ENCODE results near the gene ITGA8.
"Not testable (repeated sequence)": the region's sequence is repeated elsewhere in the genome, so short reads cannot be mapped to it uniquely, and the experiment has no call there.

ITGA8 gene

DNA sequence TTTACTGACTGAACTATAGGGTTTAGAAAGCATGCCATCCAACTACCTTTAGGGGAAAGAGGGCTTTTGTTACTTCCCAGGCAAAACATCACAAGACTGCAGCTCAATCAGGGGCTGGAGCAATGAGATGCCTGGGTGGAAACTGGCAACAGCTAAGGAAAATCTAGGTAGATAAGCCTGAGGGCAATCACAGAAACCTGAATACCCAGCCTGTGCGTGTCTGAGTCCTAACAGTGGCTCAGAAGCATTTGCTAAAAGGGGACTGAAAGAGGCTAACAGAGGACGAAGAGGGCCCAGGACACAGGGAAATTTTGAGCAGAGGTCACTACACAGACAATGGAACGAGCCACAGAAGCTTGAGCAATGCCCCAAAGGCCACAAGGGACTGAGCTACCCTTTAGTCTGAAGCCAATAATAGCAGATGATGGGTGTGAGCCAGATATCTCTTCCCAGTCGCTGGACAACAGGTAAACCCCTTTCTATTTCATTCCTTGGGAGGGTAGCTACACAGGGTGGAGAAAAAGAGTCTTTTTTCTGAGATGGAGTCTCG lies 79.1 kb downstream of the ITGA8 start:
- no peaks in the 10 kb centered on the region for H3K4me1 ChIP-seq (ENCODE audit: control extremely low read depth in 1 of 4, control insufficient read depth in 4 of 4, insufficient read depth in 4 of 4, low read length in 3 of 4)
- H3K27ac ChIP-seq (ENCODE audit: insufficient read depth in 1 of 2, low read depth in 1 of 2, low read length in 2 of 2, poor library complexity in 1 of 2, severe bottlenecking in 2 of 2), result no peak overlapping the region
- no peak overlapping the region for H3K4me3 ChIP-seq (ENCODE audit: control insufficient read depth in 1 of 7, extremely low read depth in 1 of 7, insufficient read depth in 4 of 7, low read depth in 2 of 7, low read length in 6 of 7)
- ChIA-PET CTCF (interaction anchor here (0.7 kb wide), 1 partner anchor 92 kb away, joined by 3 read pairs; no protein-coding TSS in a partner anchor), POLR2A (no interaction called here)
- 91% methylated on average over 4 of the region's 5 CpGs for WGBS (ENCODE audit: insufficient coverage)
- H3K36me3 ChIP-seq (ENCODE audit: control insufficient read depth in 4 of 4, insufficient read depth in 4 of 4, low read length in 3 of 4), result no peaks in the 10 kb centered on the region
- peaks cover 0 to 6% (median 0%) of the 10 kb centered on the region in 5 experiments for H3K27me3 ChIP-seq (replicated peaks in 2 of 5; ENCODE audit: control insufficient read depth in 4 of 5, insufficient read depth in 5 of 5, low read length in 4 of 5)
- no peak for DNase-seq
- H3K9me3 ChIP-seq (ENCODE audit: control extremely low read depth in 1 of 5, control insufficient read depth in 4 of 5, insufficient read depth in 2 of 5, low read depth in 1 of 5, low read length in 4 of 5), result no peaks in the 10 kb centered on the region

DNA sequence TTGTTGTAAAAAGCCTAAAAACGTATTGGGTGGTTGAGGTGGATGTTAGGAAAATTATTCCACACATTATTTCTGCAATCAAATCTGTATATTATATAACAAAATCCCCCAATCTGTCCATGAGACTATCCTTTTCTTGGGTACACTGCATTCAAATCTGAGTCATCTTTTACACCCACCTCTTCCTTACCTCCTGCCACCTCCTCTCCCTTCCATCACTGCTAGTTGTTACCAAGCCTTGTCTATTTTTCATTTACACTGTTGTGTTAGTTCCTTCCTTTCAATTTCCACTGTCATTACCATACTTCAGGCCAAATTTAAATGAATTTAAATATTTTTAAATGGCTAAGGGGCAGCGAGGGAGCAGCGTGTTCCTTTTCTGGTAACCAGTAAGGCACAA lies 83.3 kb downstream of the ITGA8 start:
- WGBS (ENCODE audit: insufficient coverage), result 100% methylated on average over 2 of the region's 3 CpGs
- CTCF ChIA-PET, result no interaction called here

DNA sequence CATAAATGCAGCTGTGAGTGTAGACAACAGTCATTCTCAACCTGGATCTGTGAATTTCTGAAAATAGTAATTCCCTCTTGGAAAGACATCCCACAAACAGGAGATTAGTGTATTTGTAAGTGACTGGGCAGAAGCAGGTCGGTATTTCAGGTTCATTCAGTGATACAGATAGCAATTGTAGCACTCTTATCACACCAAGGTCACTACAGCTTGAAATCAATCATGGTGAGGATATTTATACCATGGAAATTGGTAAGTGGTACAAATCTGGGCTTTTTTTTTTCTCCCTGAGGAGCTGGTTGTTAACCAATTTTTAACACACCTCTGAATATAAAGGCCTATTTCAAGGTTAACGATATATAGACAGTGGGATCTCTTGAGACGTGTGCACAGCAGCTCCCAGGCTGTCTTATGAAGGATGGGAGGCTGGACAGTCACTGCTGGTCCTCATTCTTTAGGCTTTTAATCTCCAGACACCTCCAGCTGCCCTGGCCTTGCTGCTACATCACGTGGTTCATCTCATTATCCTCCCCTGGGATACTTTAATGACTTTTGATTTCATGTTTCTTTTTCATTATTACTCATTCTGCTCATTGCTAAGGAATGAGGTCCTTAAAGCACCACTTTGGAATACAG lies 87.1 kb downstream of the ITGA8 start:
- Histone ChIP-seq H3K4me1 (ENCODE audit: control extremely low read depth in 1 of 4, control insufficient read depth in 4 of 4, insufficient read depth in 4 of 4, low read length in 3 of 4) (no peaks in the 10 kb centered on the region), H3K36me3 (ENCODE audit: control insufficient read depth in 4 of 4, insufficient read depth in 4 of 4, low read length in 3 of 4) (no peaks in the 10 kb centered on the region), H3K9me3 (ENCODE audit: control extremely low read depth in 1 of 5, control insufficient read depth in 4 of 5, insufficient read depth in 2 of 5, low read depth in 1 of 5, low read length in 4 of 5) (no peaks in the 10 kb centered on the region), H3K4me3 (ENCODE audit: control insufficient read depth in 1 of 7, extremely low read depth in 1 of 7, insufficient read depth in 4 of 7, low read depth in 2 of 7, low read length in 6 of 7) (no peak overlapping the region), H3K27ac (ENCODE audit: insufficient read depth in 1 of 2, low read depth in 1 of 2, low read length in 2 of 2, poor library complexity in 1 of 2, severe bottlenecking in 2 of 2) (no peak overlapping the region), H3K27me3 (replicated peaks in 2 of 5; ENCODE audit: control insufficient read depth in 4 of 5, insufficient read depth in 5 of 5, low read length in 4 of 5) (no peaks in the 10 kb centered on the region)
- 91% methylated on average over 3 of the region's 4 CpGs for WGBS (ENCODE audit: insufficient coverage)
- no peak for DNase-seq
- ChIA-PET CTCF (no interaction called here), POLR2A (no interaction called here)

More for the DNA sequence above, 83.3 kb downstream of the ITGA8 start:
- Histone ChIP-seq H3K27me3 (replicated peaks in 2 of 5; ENCODE audit: control insufficient read depth in 4 of 5, insufficient read depth in 5 of 5, low read length in 4 of 5) (peaks cover 0 to 4% (median 0%) of the 10 kb centered on the region in 5 experiments), H3K4me3 (ENCODE audit: control insufficient read depth in 1 of 7, extremely low read depth in 1 of 7, insufficient read depth in 4 of 7, low read depth in 2 of 7, low read length in 6 of 7) (no peak overlapping the region), H3K4me1 (ENCODE audit: control extremely low read depth in 1 of 4, control insufficient read depth in 4 of 4, insufficient read depth in 4 of 4, low read length in 3 of 4) (no peaks in the 10 kb centered on the region), H3K9me3 (ENCODE audit: control extremely low read depth in 1 of 5, control insufficient read depth in 4 of 5, insufficient read depth in 2 of 5, low read depth in 1 of 5, low read length in 4 of 5) (no peaks in the 10 kb centered on the region), H3K27ac (ENCODE audit: insufficient read depth in 1 of 2, low read depth in 1 of 2, low read length in 2 of 2, poor library complexity in 1 of 2, severe bottlenecking in 2 of 2) (no peak overlapping the region), H3K36me3 (ENCODE audit: control insufficient read depth in 4 of 4, insufficient read depth in 4 of 4, low read length in 3 of 4) (no peaks in the 10 kb centered on the region)
- no peak for DNase-seq
- POLR2A ChIA-PET, result no interaction called here

DNA sequence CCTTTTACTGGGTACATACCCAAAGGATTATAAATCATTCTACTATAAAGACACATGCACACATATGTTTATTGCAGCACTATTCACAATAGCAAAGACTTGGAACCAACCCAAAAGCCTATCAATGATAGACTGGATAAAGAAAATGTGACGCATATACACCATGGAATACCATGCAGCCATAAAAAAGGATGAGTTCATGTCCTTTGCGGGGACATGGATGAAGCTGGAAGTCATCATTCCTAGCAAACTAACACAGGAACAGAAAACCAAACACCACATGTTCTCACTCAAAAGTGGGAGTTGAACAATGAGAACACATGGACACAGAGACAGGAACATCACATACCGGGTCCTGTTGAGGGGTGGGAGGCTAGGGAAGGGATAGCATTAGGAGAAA lies 88.5 kb downstream of the ITGA8 start:
- DNase-seq; H3K4me3 ChIP-seq (ENCODE audit: control insufficient read depth in 1 of 7, extremely low read depth in 1 of 7, insufficient read depth in 4 of 7, low read depth in 2 of 7, low read length in 6 of 7); H3K36me3 ChIP-seq (ENCODE audit: control insufficient read depth in 4 of 4, insufficient read depth in 4 of 4, low read length in 3 of 4); H3K27ac ChIP-seq (ENCODE audit: insufficient read depth in 1 of 2, low read depth in 1 of 2, low read length in 2 of 2, poor library complexity in 1 of 2, severe bottlenecking in 2 of 2); H3K27me3 ChIP-seq (replicated peaks in 2 of 5; ENCODE audit: control insufficient read depth in 4 of 5, insufficient read depth in 5 of 5, low read length in 4 of 5); H3K4me1 ChIP-seq (ENCODE audit: control extremely low read depth in 1 of 4, control insufficient read depth in 4 of 4, insufficient read depth in 4 of 4, low read length in 3 of 4); CTCF ChIA-PET; POLR2A ChIA-PET; H3K9me3 ChIP-seq (ENCODE audit: control extremely low read depth in 1 of 5, control insufficient read depth in 4 of 5, insufficient read depth in 2 of 5, low read depth in 1 of 5, low read length in 4 of 5): not testable (repeated sequence)
- WGBS (ENCODE audit: insufficient coverage), result 100% methylated on average over 1 of the region's 3 CpGs

- no peak overlapping the region for H3K4me3 ChIP-seq (ENCODE audit: control insufficient read depth in 1 of 7, extremely low read depth in 1 of 7, insufficient read depth in 4 of 7, low read depth in 2 of 7, low read length in 6 of 7)
- H3K36me3 ChIP-seq (ENCODE audit: control insufficient read depth in 4 of 4, insufficient read depth in 4 of 4, low read length in 3 of 4), result no peaks in the 10 kb centered on the region
- DNase-seq, result no peak
- no peaks in the 10 kb centered on the region for H3K4me1 ChIP-seq (ENCODE audit: control extremely low read depth in 1 of 4, control insufficient read depth in 4 of 4, insufficient read depth in 4 of 4, low read length in 3 of 4)
- H3K27me3 ChIP-seq (replicated peaks in 2 of 5; ENCODE audit: control insufficient read depth in 4 of 5, insufficient read depth in 5 of 5, low read length in 4 of 5), result no peaks in the 10 kb centered on the region
- H3K9me3 ChIP-seq (ENCODE audit: control extremely low read depth in 1 of 5, control insufficient read depth in 4 of 5, insufficient read depth in 2 of 5, low read depth in 1 of 5, low read length in 4 of 5), result no peaks in the 10 kb centered on the region
- H3K27ac ChIP-seq (ENCODE audit: insufficient read depth in 1 of 2, low read depth in 1 of 2, low read length in 2 of 2, poor library complexity in 1 of 2, severe bottlenecking in 2 of 2), result no peak overlapping the region
- 89% methylated on average over 3 of the region's 5 CpGs for WGBS (ENCODE audit: insufficient coverage)
- CTCF ChIA-PET, result no interaction called here
- POLR2A ChIA-PET, result no interaction called here
Observed at GRCh38 chr10:15630353-15630752, 89.4 kb downstream of the ITGA8 start.

DNA sequence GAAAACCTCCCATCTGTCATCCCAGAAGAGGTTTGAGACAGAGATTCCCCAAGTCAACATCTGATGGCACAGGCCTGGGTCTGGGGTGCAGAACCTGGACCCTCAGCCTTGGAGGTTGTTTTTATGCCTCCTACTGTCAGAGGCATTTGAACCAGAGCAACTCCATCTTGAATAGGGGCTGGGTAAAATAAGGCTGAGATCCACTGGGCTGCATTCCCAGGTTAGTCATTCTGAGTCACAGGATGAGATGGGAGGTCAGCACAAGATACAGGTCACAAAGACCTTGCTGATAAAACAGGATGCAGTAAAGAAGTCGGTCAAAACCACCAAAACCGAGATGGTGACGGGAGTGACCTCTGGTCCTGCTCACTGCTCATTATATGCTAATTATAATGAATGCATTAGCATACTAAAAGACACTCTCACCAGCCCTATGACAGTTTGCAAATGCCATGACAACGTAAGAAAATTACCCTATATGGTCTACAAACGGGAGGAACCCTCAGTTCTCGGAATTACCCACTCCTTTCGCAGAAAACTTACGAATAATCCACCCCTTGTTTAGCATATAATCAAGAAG lies 92.0 kb downstream of the ITGA8 start:
- Histone ChIP-seq H3K4me1 (ENCODE audit: control extremely low read depth in 1 of 4, control insufficient read depth in 4 of 4, insufficient read depth in 4 of 4, low read length in 3 of 4) (no peaks in the 10 kb centered on the region), H3K36me3 (ENCODE audit: control insufficient read depth in 4 of 4, insufficient read depth in 4 of 4, low read length in 3 of 4) (no peaks in the 10 kb centered on the region), H3K27me3 (replicated peaks in 2 of 5; ENCODE audit: control insufficient read depth in 4 of 5, insufficient read depth in 5 of 5, low read length in 4 of 5) (peaks cover 0 to 1% (median 0%) of the 10 kb centered on the region in 5 experiments), H3K4me3 (ENCODE audit: control insufficient read depth in 1 of 7, extremely low read depth in 1 of 7, insufficient read depth in 4 of 7, low read depth in 2 of 7, low read length in 6 of 7) (no peak overlapping the region), H3K27ac (ENCODE audit: insufficient read depth in 1 of 2, low read depth in 1 of 2, low read length in 2 of 2, poor library complexity in 1 of 2, severe bottlenecking in 2 of 2) (no peak overlapping the region), H3K9me3 (ENCODE audit: control extremely low read depth in 1 of 5, control insufficient read depth in 4 of 5, insufficient read depth in 2 of 5, low read depth in 1 of 5, low read length in 4 of 5) (no peaks in the 10 kb centered on the region)
- CTCF ChIA-PET, result no interaction called here
- WGBS (ENCODE audit: insufficient coverage), result 94% methylated on average over 5 of the region's 8 CpGs
- no peak for DNase-seq
- POLR2A ChIA-PET, result no interaction called here

DNA sequence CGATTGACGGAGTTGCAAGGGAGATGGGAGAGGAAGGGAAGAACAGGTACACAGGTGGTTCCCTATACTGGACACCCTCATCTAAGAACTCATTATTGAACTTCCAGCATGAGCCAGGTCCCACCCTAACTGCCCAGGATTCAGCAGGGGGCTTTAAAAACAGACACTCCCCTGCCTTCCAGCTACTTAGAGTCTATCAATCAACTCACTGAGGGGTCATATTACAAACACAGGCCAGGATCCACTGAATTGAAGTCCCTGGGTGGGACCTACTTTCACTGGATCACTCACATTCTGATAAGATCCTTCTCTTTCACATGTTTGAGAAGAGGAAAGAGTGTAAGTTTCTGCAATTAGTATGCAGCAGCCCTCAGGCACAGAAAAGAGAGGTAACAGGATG lies 92.8 kb downstream of the ITGA8 start:
- CTCF ChIA-PET, result no interaction called here
- WGBS (ENCODE audit: insufficient coverage), result 90% methylated on average over 2 of the region's 2 CpGs
- no peak for DNase-seq

More for the DNA sequence above, 92.8 kb downstream of the ITGA8 start:
- POLR2A ChIA-PET, result no interaction called here
- no peaks in the 10 kb centered on the region for H3K9me3 ChIP-seq (ENCODE audit: control extremely low read depth in 1 of 5, control insufficient read depth in 4 of 5, insufficient read depth in 2 of 5, low read depth in 1 of 5, low read length in 4 of 5)
- peaks cover 0 to 1% (median 0%) of the 10 kb centered on the region in 5 experiments for H3K27me3 ChIP-seq (replicated peaks in 2 of 5; ENCODE audit: control insufficient read depth in 4 of 5, insufficient read depth in 5 of 5, low read length in 4 of 5)
- H3K27ac ChIP-seq (ENCODE audit: insufficient read depth in 1 of 2, low read depth in 1 of 2, low read length in 2 of 2, poor library complexity in 1 of 2, severe bottlenecking in 2 of 2), result no peak overlapping the region
- H3K36me3 ChIP-seq (ENCODE audit: control insufficient read depth in 4 of 4, insufficient read depth in 4 of 4, low read length in 3 of 4), result no peaks in the 10 kb centered on the region
- H3K4me1 ChIP-seq (ENCODE audit: control extremely low read depth in 1 of 4, control insufficient read depth in 4 of 4, insufficient read depth in 4 of 4, low read length in 3 of 4), result no peaks in the 10 kb centered on the region
- no peak overlapping the region for H3K4me3 ChIP-seq (ENCODE audit: control insufficient read depth in 1 of 7, extremely low read depth in 1 of 7, insufficient read depth in 4 of 7, low read depth in 2 of 7, low read length in 6 of 7)

Measured in common myeloid progenitor, CD34-positive (primary cell).